CD4-positive, alpha-beta T cell treated with Interleukin-4 for 1 hour (primary cell): ENCODE data around the gene TRAPPC3.
A peak's percentile ranks its signal among the peaks of the same experiment; 100 is the strongest.
"Not testable (repeated sequence)": the region's sequence is repeated elsewhere in the genome, so short reads cannot be mapped to it uniquely, and the experiment has no call there.

ENCODE experiments used
- DNase-seq, 2 donors: peaks; one replicate each; pipeline ENCODE4 v3.0.0-alpha.2; 2020 to 2022

TRAPPC3 gene

GRCh38 chr1:36149237-36149972 is at the start of gene TRAPPC3:
TSS of gene TRAPPC3 (minus strand) at chr1:36149486. CDS start at chr1:36149378, 108 bp downstream.
- peak; percentile 100 for DNase-seq

GRCh38 chr1:36198641-36199040 is 49.4 kb upstream of the TRAPPC3 start:
- DNase-seq, result no peak

GRCh38 chr1:36196805-36197204 is 47.5 kb upstream of the TRAPPC3 start:
- not testable (repeated sequence) for DNase-seq

- DNase-seq, result peak; percentile 89 to 90
These were observed 38.7 kb upstream of the TRAPPC3 start for GRCh38 chr1:36187800-36188593.

GRCh38 chr1:36183309-36183856 is 34.1 kb upstream of the TRAPPC3 start:
- no peak for DNase-seq

GRCh38 chr1:36182734-36183133 is 33.4 kb upstream of the TRAPPC3 start:
- no peak for DNase-seq

- DNase-seq, result no peak
These were observed 29.9 kb upstream of the TRAPPC3 start for GRCh38 chr1:36179220-36179600.

GRCh38 chr1:36178471-36179219 is 29.4 kb upstream of the TRAPPC3 start:
- DNase-seq, result no peak

- no peak for DNase-seq
These were observed 28.5 kb upstream of the TRAPPC3 start for GRCh38 chr1:36177589-36178431.

GRCh38 chr1:36176106-36176949 is 27.0 kb upstream of the TRAPPC3 start:
- DNase-seq, result no peak

GRCh38 chr1:36175137-36176095 is 26.1 kb upstream of the TRAPPC3 start:
- DNase-seq, result peak; percentile 24 to 40

- DNase-seq, result no peak
These were observed 25.4 kb upstream of the TRAPPC3 start for GRCh38 chr1:36174713-36175112.

GRCh38 chr1:36172983-36173382 is 23.7 kb upstream of the TRAPPC3 start:
- no peak for DNase-seq

GRCh38 chr1:36172017-36172747 is 22.9 kb upstream of the TRAPPC3 start:
- DNase-seq, result no peak

GRCh38 chr1:36170643-36171412 is 21.5 kb upstream of the TRAPPC3 start:
- DNase-seq, result no peak

GRCh38 chr1:36168514-36168913 is 19.2 kb upstream of the TRAPPC3 start:
- DNase-seq, result no peak

- DNase-seq, result no peak
These were observed 17.9 kb upstream of the TRAPPC3 start for GRCh38 chr1:36166938-36167905.
